K562 treated with DMSO at 1 percent for 48 hours (cell line): ENCODE results near the gene ERICH3. TPM values are rescaled to one million over a fixed set of nuclear protein-coding genes. Genes with fewer than 3 reads are reported as not detected.

Experiments used
- total RNA-seq: library from RNA; unstranded; fragments of 300-600 nt; gene quantifications from 2 replicates; pipeline ENCODE4 v1.2.3, GENCODE V29; 2022; ENCODE audit warnings: low replicate concordance; ENCODE audit errors: extremely low read depth

Gene ERICH3
- not detected in 2 replicates for total RNA-seq

GRCh38 chr1:74673351-74674111 is at the start of gene ERICH3:
ERICH3 (minus strand) TSS chr1:74673792; CDS start chr1:74673519, 273 bp downstream.

Other genes starting within 250 kb of the ERICH3 start
- not detected in 2 replicates for gene LRRC53, start 161.2 kb downstream of the ERICH3 start, total RNA-seq
- not detected in 2 replicates for gene CRYZ, start 59.3 kb upstream of the ERICH3 start, total RNA-seq
- gene TYW3, start 59.4 kb upstream of the ERICH3 start, total RNA-seq: not detected in 2 replicates